Stimulated activated CD8-positive, alpha-beta memory T cell treated with anti-CD3 and anti-CD28 coated beads, Interleukin-4, amount 100 ng/mL, for 24 hours (primary cell): ENCODE measurements around the gene STK17A.
A peak's percentile ranks its signal among the peaks of the same experiment; 100 is the strongest.
"Not testable (repeated sequence)": the region's sequence is repeated elsewhere in the genome, so short reads cannot be mapped to it uniquely, and the experiment has no call there.

Source experiments
- DNase-seq: peaks from one replicate; pipeline ENCODE4 v3.0.0-alpha.2; 2020; ENCODE audit warnings: low read depth

The STK17A gene

GRCh38 chr7:43600056-43600455 is 17.1 kb downstream of the STK17A start:
- DNase-seq: no peak

- no peak for DNase-seq
Observed at GRCh38 chr7:43602256-43602655, 19.3 kb downstream of the STK17A start.

GRCh38 chr7:43604251-43604650 is 21.3 kb downstream of the STK17A start:
- no peak for DNase-seq

- DNase-seq: no peak
Observed at GRCh38 chr7:43609097-43609496, 26.2 kb downstream of the STK17A start.

- no peak for DNase-seq
Observed at GRCh38 chr7:43612128-43612527, 29.2 kb downstream of the STK17A start.

GRCh38 chr7:43612599-43613589 is 30.0 kb downstream of the STK17A start:
- no peak for DNase-seq

GRCh38 chr7:43615558-43616145 is 32.7 kb downstream of the STK17A start:
- DNase-seq: no peak

- DNase-seq: no peak
Observed at GRCh38 chr7:43616977-43617376, 34.1 kb downstream of the STK17A start.

GRCh38 chr7:43618073-43618472 is 35.2 kb downstream of the STK17A start:
- DNase-seq: no peak

- DNase-seq: no peak
Observed at GRCh38 chr7:43619213-43620012, 36.5 kb downstream of the STK17A start.

- DNase-seq: no peak
Observed at GRCh38 chr7:43621729-43622448, 39.0 kb downstream of the STK17A start.

GRCh38 chr7:43624156-43624555 is 41.2 kb downstream of the STK17A start:
- no peak for DNase-seq

GRCh38 chr7:43625453-43625852 is 42.5 kb downstream of the STK17A start:
- DNase-seq: peak; percentile 24

GRCh38 chr7:43625980-43626379 is 43.1 kb downstream of the STK17A start:
- DNase-seq: no peak

GRCh38 chr7:43626695-43627094 is 43.8 kb downstream of the STK17A start:
- no peak for DNase-seq

- not testable (repeated sequence) for DNase-seq
Observed at GRCh38 chr7:43627798-43628197, 44.9 kb downstream of the STK17A start.

GRCh38 chr7:43628431-43628830 is 45.5 kb downstream of the STK17A start:
- no peak for DNase-seq

- no peak for DNase-seq
Observed at GRCh38 chr7:43629857-43630256, 46.9 kb downstream of the STK17A start.

- no peak for DNase-seq
Observed at GRCh38 chr7:43630482-43630881, 47.6 kb downstream of the STK17A start.

- DNase-seq: no peak
Observed at GRCh38 chr7:43631559-43631958, 48.7 kb downstream of the STK17A start.

GRCh38 chr7:43632746-43633145 is 49.8 kb downstream of the STK17A start:
- no peak for DNase-seq

GRCh38 chr7:43634384-43634783 is 51.5 kb downstream of the STK17A start:
- DNase-seq: no peak
